ENCODE results near the gene WNT9B.

The WNT9B gene

GRCh38 chr17:46890638-46891037 is 39.3 kb downstream of the WNT9B start:
- TF ChIP-seq ZFX (IDR thresholded peaks at IDR 0.05; ENCODE audit: borderline replicate concordance) (no peak), CTCF (IDR thresholded peaks at IDR 0.05) (no peak)
- H3K27ac ChIP-seq, result no peak overlapping the region

- TF ChIP-seq ZFX (IDR thresholded peaks at IDR 0.05; ENCODE audit: borderline replicate concordance) (no peak), CTCF (IDR thresholded peaks at IDR 0.05) (no peak)
- no peak overlapping the region for H3K27ac ChIP-seq
These were observed 40.9 kb downstream of the WNT9B start for GRCh38 chr17:46892192-46892703.

GRCh38 chr17:46894024-46894423 is 42.6 kb downstream of the WNT9B start:
- H3K27ac ChIP-seq, result no peak overlapping the region
- TF ChIP-seq ZFX (IDR thresholded peaks at IDR 0.05; ENCODE audit: borderline replicate concordance), result no peak
- TF ChIP-seq CTCF (IDR thresholded peaks at IDR 0.05), result no peak

- no peak for TF ChIP-seq ZFX (IDR thresholded peaks at IDR 0.05; ENCODE audit: borderline replicate concordance)
- TF ChIP-seq CTCF (IDR thresholded peaks at IDR 0.05), result no peak
- H3K27ac ChIP-seq, result no peak overlapping the region
These were observed 43.2 kb downstream of the WNT9B start for GRCh38 chr17:46894476-46895151.

- H3K27ac ChIP-seq, result no peak overlapping the region
- no peak for TF ChIP-seq ZFX (IDR thresholded peaks at IDR 0.05; ENCODE audit: borderline replicate concordance)
- TF ChIP-seq CTCF (IDR thresholded peaks at IDR 0.05), result no peak
These were observed 43.8 kb downstream of the WNT9B start for GRCh38 chr17:46895171-46895570.

GRCh38 chr17:46896991-46897390 is 45.6 kb downstream of the WNT9B start:
- TF ChIP-seq CTCF (IDR thresholded peaks at IDR 0.05) (no peak), ZFX (IDR thresholded peaks at IDR 0.05; ENCODE audit: borderline replicate concordance) (no peak)
- no peak overlapping the region for H3K27ac ChIP-seq

- no peak overlapping the region for H3K27ac ChIP-seq
- TF ChIP-seq CTCF (IDR thresholded peaks at IDR 0.05), result no peak
- no peak for TF ChIP-seq ZFX (IDR thresholded peaks at IDR 0.05; ENCODE audit: borderline replicate concordance)
These were observed 47.0 kb downstream of the WNT9B start for GRCh38 chr17:46898364-46898763.
